Lung (tissue), 12 donors: ENCODE data around the gene TEX22. TPM values are rescaled to one million over a fixed set of nuclear protein-coding genes. Genes with fewer than 3 reads are reported as not detected.

Source experiments
- ATAC-seq: fragments of 200-7000 bp; cut with Tn5 transposase; one replicate; pipeline ENCODE4 v1.9.1; 2020; ENCODE audit warnings: moderate number of reproducible peaks; ENCODE audit not compliant: insufficient read depth, low FRiP score
- DNase-seq, 3 donors: peaks; one replicate each; pipeline ENCODE4 v3.0.0-alpha.2; 2013 to 2017
- H3K27ac ChIP-seq, 2 donors: one replicate each; pipeline ENCODE4 v1.5.1; 2013; ENCODE audit warnings: mild to moderate bottlenecking in 2 of 2, moderate library complexity in 2 of 2, control low read depth in 1 of 2, inconsistent platforms in 1 of 2, low read depth in 1 of 2, low read length in 1 of 2
- H3K27me3 ChIP-seq, 3 donors: one replicate each; pipeline ENCODE4 v1.5.1; 2013; ENCODE audit warnings: low read length in 2 of 3; ENCODE audit not compliant: control insufficient read depth in 3 of 3, insufficient read depth in 3 of 3
- H3K36me3 ChIP-seq, 4 donors: one replicate each; pipeline ENCODE4 v1.5.1; 2013; ENCODE audit warnings: low read length in 4 of 4, mild to moderate bottlenecking in 1 of 4, moderate library complexity in 1 of 4; ENCODE audit not compliant: control insufficient read depth in 4 of 4, insufficient read depth in 4 of 4
- H3K4me1 ChIP-seq, 5 donors: one replicate each; pipeline ENCODE4 v1.5.1; 2013; ENCODE audit warnings: low read length in 5 of 5, mild to moderate bottlenecking in 2 of 5, moderate library complexity in 1 of 5; ENCODE audit not compliant: control insufficient read depth in 5 of 5, insufficient read depth in 5 of 5
- H3K4me3 ChIP-seq: one replicate; pipeline ENCODE4 v1.5.1; 2013; ENCODE audit warnings: mild to moderate bottlenecking, control low read depth, moderate library complexity
- H3K9ac ChIP-seq, 2 donors: one replicate each; pipeline ENCODE4 v1.5.1; 2013; ENCODE audit warnings: low read length in 2 of 2, control low read depth in 1 of 2; ENCODE audit not compliant: insufficient read depth in 1 of 2
- H3K9me3 ChIP-seq, 4 donors: one replicate each; pipeline ENCODE4 v1.5.1; 2013; ENCODE audit warnings: low read length in 3 of 4, mild to moderate bottlenecking in 1 of 4, moderate library complexity in 1 of 4; ENCODE audit not compliant: control insufficient read depth in 4 of 4, insufficient read depth in 3 of 4
- CTCF ChIP-seq: IDR thresholded peaks from 2 replicates; pipeline ENCODE4 v1.5.1; 2012; ENCODE audit warnings: mild to moderate bottlenecking; ENCODE audit errors: control extremely low read depth, extremely low read depth
- WGBS, 2 donors: extraction: QIAGEN DNeasy Blood & Tissue Kit; methylation state at CpG; one replicate each; pipeline ENCODE4 v1.1.7; 2013; 5-methylcytosine and 5-hydroxymethylcytosine counted together
- polyA plus RNA-seq, 2 donors: library from polyadenylated mRNA; stranded (reverse); fragments of 200-250 nt; gene quantifications; one replicate each; pipeline ENCODE4 v1.2.1, GENCODE V29; 2013
- total RNA-seq, 2 donors: library from RNA; depleted of rRNA in 1 of 2; stranded (reverse); fragments of >200 nt in 1 of 2; gene quantifications; one replicate each; pipeline ENCODE4 v1.2.1, GENCODE V29; 2014 to 2021
- donor health status: control.
- donor health status: control.
- donor health status: Bipolar disorder and iron deficiency.
- donor health status: healthy.
- donor health status: DM: yes; HTN: yes; CAD: no.

The TEX22 gene
- total and polyA plus RNA-seq, 4 donors, result 0.17 to 2.1 (median 0.29) TPM

GRCh38 chr14:105389976-105390848, 8.1 kb upstream of the TEX22 start:
- DNase-seq (no peak), ATAC-seq (no peak)
- 51 to 73% methylated on average over 27 of the region's 27 CpGs for whole genome bisulfite sequencing, 2 donors
- TF ChIP-seq CTCF, result no peak
- Histone ChIP-seq H3K27ac (peak overlapping the region in 1 of 2 donors; percentile 11), H3K9me3 (no peaks in the 10 kb centered on the region), H3K9ac (no peak overlapping the region), H3K27me3 (no peaks in the 10 kb centered on the region), H3K4me3 (no peak overlapping the region), H3K4me1 (no peaks in the 10 kb centered on the region), H3K36me3 (peaks cover 0 to 34% (median 4%) of the 10 kb centered on the region in 4 donors)

- Histone ChIP-seq H3K4me1 (no peaks in the 10 kb centered on the region), H3K27me3 (no peaks in the 10 kb centered on the region), H3K4me3 (no peak overlapping the region), H3K9ac (no peak overlapping the region), H3K27ac (no peak overlapping the region), H3K9me3 (no peaks in the 10 kb centered on the region), H3K36me3 (peaks cover 0 to 31% (median 4%) of the 10 kb centered on the region in 4 donors)
- DNase-seq (no peak), ATAC-seq (no peak)
- TF ChIP-seq CTCF, result no peak
- WGBS, 2 donors, result 88 to 92% methylated on average over 24 of the region's 24 CpGs
These were observed 7.4 kb upstream of the TEX22 start for GRCh38 chr14:105390849-105391500.

- ATAC-seq, result no peak
- H3K27ac ChIP-seq, result no peak overlapping the region
- no peaks in the 10 kb centered on the region for H3K27me3 ChIP-seq
- no peak for DNase-seq
- 91 to 95% methylated on average over 23 of the region's 23 CpGs for WGBS, 2 donors
- no peak overlapping the region for H3K4me3 ChIP-seq
- H3K9ac ChIP-seq, result no peak overlapping the region
- peaks cover 0 to 30% (median 4%) of the 10 kb centered on the region in 4 donors for H3K36me3 ChIP-seq
- no peaks in the 10 kb centered on the region for H3K9me3 ChIP-seq
- H3K4me1 ChIP-seq, result no peaks in the 10 kb centered on the region
- no peak for TF ChIP-seq CTCF
These were observed 6.8 kb upstream of the TEX22 start for GRCh38 chr14:105391541-105391940.
